ENCODE results near the gene ATAD2B.
A peak's percentile ranks its signal among the peaks of the same experiment; 100 is the strongest.

Gene ATAD2B

DNA sequence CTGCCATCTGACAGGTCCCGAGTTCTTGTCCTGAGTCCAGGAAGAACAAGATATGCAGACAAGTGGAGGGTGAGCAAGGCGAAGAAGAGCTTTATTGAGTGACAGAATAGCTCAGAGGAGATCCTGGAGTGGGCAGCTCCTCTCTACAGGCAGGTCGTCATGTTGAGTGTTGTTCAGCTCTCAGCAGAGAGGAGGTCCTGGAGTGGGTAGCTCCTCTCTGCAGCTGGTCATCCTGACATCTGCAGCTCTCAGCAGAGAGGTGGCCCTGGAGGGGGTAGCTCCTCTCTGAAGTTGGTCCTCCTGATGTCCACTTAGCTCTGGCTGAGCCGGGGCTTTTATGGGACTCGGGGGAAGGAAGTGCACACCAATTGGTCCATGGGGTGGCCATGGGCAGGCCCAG, 90.4 kb downstream of the ATAD2B start:
- DNase-seq, result no peak

GRCh38 chr2:23835988-23836387, 90.9 kb downstream of the ATAD2B start:
- DNase-seq, result no peak

GRCh38 chr2:23835423-23835822, 91.5 kb downstream of the ATAD2B start:
- no peak for DNase-seq

DNA sequence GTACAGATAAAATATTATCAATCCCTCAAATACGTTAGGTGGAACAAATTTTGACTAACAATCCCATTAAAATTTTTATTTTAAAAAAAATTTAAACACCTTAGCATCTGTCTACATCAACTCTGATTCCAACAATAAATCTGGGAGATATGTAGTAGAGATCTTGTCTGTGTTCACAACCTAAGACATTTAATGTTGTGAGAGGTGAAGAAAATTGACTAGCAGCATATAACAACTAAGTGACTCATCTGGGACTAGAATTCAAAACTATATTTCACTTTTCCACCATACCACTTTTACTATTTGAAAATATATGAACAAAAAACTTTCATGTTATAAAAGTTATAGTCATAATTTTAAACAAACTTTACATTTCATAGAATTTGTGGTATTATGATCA, 97.9 kb downstream of the ATAD2B start:
- no peak for DNase-seq

- no peak for DNase-seq
Measured at GRCh38 chr2:23828256-23828980, 98.5 kb downstream of the ATAD2B start.

- DNase-seq, result no peak
Measured at GRCh38 chr2:23827287-23827686, 99.6 kb downstream of the ATAD2B start.

DNA sequence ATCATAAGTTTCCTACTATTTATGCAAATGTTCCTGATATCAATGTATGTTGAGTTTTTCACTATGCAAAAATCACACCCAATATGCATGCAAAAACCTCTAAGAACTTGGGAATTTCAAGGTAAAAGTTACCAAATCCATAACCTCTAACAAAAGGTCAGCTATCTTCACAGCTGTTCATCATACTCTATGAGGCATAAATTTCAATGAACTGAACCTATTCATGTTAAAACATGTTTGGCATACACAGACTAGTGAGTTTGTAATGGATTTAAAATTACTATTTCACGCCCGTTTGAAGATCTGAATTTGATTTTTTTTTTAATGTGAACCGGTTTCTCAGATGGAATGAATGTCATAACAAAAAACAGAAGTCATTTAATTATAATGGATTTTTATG, 100.2 kb downstream of the ATAD2B start:
- peak; percentile 5 for DNase-seq

GRCh38 chr2:23826040-23826439, 100.9 kb downstream of the ATAD2B start:
- no peak for DNase-seq

GRCh38 chr2:23824777-23825212, 102.1 kb downstream of the ATAD2B start:
- DNase-seq, result peak; percentile 17

DNA sequence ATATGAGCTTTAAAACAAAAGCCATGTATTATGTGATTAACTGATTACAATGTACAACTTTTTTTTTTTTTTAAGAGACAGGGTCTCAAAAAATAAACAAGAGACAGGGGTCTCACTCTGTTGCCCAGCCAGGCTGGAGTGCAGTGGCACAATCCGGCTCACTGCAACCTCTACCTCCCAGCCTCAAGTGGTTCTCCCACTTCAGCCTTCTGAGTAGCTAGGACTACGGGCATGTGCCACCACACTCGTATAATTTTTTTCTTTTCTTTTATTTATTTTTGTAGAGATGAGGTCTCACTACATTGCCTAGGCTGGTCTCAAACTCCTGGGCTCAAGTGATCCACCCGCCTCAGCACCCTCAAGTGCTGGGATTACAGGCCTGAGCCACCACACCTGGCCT, 103.1 kb downstream of the ATAD2B start:
- DNase-seq, result peak; percentile 45

DNA sequence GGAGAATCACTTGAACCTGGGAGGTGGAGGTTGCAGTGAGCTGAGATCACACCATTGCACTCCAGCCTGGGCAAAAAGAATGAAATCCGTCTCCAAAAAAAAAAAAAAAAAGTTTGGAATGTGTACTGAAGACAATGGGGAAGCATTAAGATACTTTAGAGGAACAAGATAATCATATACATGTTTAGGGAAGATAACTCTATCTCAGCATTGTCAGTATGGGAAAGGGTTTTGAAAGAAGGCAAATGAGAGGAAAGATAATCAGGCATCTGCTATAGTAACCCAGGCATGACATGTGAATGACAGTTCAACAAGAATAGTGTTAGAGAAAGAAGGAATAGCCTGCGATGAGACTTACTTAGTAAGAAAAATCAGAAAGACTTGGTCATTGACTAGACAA, 112.0 kb downstream of the ATAD2B start:
- no peak for DNase-seq

DNA sequence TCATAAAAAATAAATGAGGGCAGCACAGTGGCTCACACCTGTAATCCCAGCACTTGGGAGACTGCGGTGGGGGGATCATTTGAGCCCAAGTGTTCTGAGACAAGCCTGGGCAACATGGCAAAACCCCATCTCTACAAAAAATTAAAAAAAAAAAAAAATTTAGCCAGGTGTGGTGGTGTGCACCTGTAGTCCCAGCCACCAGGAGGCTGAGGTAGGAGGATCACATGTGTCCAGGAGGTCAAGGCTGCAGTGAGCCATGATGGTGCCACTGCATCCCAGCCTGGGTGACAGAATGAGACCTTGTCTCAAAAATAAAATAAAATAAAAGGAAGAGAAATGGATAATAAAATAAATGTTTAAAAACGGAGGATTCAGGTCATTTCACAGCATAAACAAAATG, 113.5 kb downstream of the ATAD2B start:
- no peak for DNase-seq

DNA sequence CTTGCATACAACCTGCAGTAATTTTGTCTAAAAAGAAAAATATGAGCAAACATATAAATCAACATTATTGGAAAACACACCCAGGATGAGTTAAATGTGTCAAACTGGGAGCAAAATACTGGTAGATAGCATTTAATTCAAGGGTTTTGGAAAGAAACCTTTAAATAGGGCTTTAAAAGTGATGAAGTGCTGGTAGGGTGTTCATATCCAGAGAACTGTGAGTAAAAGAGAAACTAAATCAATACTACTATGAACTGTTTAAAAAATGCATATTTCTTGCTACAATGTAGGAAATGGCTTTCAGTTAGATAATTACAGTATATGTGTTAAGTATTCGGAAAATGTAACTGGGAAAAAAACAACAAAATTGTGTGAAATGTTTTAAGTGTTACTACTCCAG, 117.8 kb downstream of the ATAD2B start:
- DNase-seq, result no peak

DNA sequence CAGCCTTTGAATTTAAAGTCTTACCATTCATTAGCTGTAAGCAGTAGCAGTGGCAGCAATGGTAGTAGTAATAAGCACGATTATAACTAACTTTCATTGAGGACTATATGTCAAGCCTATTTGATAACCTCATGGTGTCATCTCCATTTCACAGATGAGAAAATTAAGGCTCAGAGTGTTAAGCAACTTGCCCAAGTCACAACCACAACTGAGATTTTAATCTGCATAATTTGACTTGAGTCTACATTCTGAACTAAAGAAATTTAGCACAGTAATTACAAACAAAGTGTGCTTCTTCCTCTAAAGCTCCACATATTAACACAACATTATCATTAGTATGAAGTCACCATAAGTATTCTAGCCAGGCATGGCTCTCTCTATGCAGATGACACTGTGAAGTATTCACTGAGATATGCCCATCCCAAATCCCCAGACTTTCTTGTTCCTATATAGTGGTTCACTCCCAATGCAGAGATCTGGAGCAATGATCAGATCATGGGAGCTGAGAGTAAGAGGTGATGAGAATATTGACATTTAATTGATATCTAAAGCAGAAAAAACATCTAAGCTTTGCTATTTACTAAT, 120.2 kb downstream of the ATAD2B start:
- DNase-seq, result no peak

DNA sequence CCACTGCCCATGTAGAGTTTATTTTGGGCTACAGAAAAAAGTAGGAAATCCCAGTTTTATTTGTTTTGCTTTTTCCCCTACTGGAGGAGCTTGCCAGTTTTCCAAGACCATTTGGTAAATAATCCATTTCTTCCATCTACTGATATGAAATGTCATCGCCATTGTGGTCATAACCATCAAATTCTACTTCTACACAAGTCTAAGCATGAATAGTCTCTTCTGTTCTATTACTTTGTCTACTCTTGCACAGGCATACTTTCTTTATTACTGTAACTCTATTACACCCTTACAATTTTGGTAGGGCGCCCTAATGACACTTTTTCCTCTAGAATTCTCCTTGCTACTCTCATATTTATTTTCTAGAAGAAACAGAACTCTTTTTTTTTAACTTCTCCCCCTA, 120.7 kb downstream of the ATAD2B start:
- no peak for DNase-seq

- no peak for DNase-seq
Measured at GRCh38 chr2:23803965-23804542, 122.9 kb downstream of the ATAD2B start.

DNA sequence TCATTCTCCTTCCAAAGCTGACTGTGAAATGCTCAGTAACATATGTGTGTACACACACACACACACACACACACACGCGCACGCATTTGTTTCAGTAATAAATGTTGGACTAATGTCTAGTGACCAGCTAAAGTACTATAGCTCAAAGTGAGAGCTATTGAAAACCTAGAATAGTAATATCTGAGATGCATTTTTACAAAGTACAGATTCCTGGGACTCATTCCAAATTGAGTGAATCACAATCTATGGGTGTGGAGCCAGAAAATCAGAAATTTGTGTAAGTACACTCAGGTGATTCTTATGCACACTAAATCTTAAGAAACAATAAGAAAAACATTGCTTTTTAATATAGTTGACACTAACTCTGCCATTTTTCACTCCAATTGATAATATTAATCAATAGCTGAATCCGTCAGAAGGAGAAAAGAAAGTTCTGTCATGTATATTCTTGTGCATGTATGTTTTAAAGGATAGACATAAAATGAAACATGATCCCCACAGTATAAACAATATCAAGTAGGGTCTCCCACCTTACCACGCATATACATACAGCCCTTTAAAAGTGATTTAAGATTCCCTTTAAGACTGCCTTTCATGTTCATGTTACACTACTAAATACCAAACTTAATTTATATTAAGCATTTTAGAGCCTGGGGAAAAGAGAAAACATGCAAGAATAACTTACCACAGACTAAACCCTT, 123.5 kb downstream of the ATAD2B start:
- DNase-seq, result no peak

DNA sequence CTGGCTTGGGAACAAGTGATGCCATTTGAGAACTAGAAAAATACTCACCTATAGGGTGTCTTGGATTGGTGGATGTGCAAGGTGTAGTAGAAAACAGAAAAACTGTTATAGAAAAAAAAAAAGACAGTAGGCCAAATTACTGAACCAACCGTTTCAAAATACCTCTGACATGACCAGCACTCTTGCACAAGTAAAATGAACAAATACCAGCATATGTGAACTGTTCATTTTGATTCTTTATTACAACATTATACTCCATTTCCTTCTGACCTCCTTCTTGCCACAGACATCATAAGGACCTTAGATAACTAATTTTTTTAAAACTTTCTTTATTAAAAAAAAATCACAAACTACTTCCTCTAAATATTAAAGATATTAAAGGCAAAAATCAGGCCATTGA, 125.5 kb downstream of the ATAD2B start:
- no peak for DNase-seq

- no peak for DNase-seq
Measured at GRCh38 chr2:23794234-23794633, 132.7 kb downstream of the ATAD2B start.

- DNase-seq, result no peak
Measured at GRCh38 chr2:23793476-23793875, 133.4 kb downstream of the ATAD2B start.

- DNase-seq, result no peak
Measured at GRCh38 chr2:23791030-23791429, 135.9 kb downstream of the ATAD2B start.

DNA sequence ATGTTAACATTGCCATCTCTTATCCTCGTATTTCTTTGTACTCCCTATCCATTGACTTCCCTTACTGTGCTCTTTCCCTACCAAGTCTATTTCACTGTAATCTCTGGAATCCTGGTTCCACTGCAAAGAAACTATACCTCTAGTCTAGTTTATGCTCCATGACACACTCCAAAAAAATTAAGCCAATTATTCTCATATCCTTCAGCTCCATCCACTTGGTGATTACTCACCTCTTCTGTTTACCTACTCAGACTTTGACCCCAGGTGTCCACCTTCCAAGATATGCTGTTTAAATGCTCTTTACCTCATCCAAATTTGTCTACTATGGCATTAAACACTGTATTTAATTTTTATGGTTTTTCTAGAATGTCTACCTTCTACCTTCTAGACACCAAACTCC, 137.9 kb downstream of the ATAD2B start:
- no peak for DNase-seq

DNA sequence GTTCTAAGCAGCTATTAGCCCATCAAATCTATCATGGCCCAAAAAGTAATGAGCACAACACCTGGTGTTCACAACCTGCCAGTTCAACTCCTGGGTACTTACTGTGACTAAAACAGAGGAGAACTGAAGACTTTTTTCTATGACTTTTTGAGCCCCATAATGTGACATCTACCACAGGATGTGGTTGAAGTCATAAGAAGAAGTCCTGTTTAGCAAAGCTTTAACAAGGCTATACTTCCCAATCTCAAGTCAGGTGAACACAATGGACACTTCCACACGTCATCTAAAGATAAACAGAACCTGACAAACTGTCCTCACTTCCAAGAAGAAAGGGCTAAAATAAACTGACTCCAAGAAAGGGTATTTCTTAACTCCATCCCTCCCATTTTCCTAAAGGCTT, 138.8 kb downstream of the ATAD2B start:
- no peak for DNase-seq

- no peak for DNase-seq
Measured at GRCh38 chr2:23784971-23785370, 142.0 kb downstream of the ATAD2B start.

All from DMS79 (cell line).